ENCODE results near the gene USP34.
A peak's percentile ranks its signal among the peaks of the same experiment; 100 is the strongest.

Gene USP34

GRCh38 chr2:61144697-61145268 lies 326.1 kb downstream of the USP34 start:
- peak; percentile 98 for DNase-seq

GRCh38 chr2:61141151-61141550 lies 329.7 kb downstream of the USP34 start:
- no peak for DNase-seq

GRCh38 chr2:61138859-61139258 lies 332.0 kb downstream of the USP34 start:
- DNase-seq = no peak

Data from right hindlimb (tissue), 1 donor.